Measurements from ENCODE around the gene RARB.

GRCh38 chr3:25558796-25559195 lies 130.7 kb downstream of the RARB start:
- TF ChIP-seq POLR2A (IDR thresholded peaks at IDR 0.05) (no peak), CTCF (IDR thresholded peaks at IDR 0.05) (no peak)
